Chondrocyte (in vitro differentiated cells): Measurements from ENCODE around the gene GPSM1. TPM values are rescaled to one million over a fixed set of nuclear protein-coding genes. Genes with fewer than 3 reads are reported as not detected.
A peak's percentile ranks its signal among the peaks of the same experiment; 100 is the strongest.

Source experiments
- DNase-seq: peaks from one replicate; pipeline ENCODE4 v3.0.0; 2021; ENCODE audit warnings: mixed read lengths, low spot score
- H3K27ac Mint-ChIP-seq: one replicate; pipeline ENCODE4 v1.8.0; 2021; ENCODE audit warnings: mild to moderate bottlenecking, moderate library complexity, mixed read lengths; ENCODE audit not compliant: unreplicated experiment
- H3K27me3 Mint-ChIP-seq: 2 replicates; pipeline ENCODE4 v1.8.0; 2021; ENCODE audit warnings: low read depth, mixed read lengths
- H3K36me3 Mint-ChIP-seq: 2 replicates; pipeline ENCODE4 v1.8.0; 2021; ENCODE audit warnings: low read depth, mixed read lengths
- H3K4me1 Mint-ChIP-seq: 2 replicates; pipeline ENCODE4 v1.8.0; 2021; ENCODE audit warnings: low read depth, mild to moderate bottlenecking, mixed read lengths
- H3K4me3 Mint-ChIP-seq: one replicate; pipeline ENCODE4 v1.8.0; 2021; ENCODE audit warnings: mild to moderate bottlenecking, moderate library complexity, mixed read lengths; ENCODE audit not compliant: unreplicated experiment
- H3K9me3 Mint-ChIP-seq: 2 replicates; pipeline ENCODE4 v1.8.0; 2021; ENCODE audit warnings: low read depth, mixed read lengths
- total RNA-seq: library from RNA; stranded (reverse); gene quantifications from 3 replicates; pipeline ENCODE4 v1.2.1, GENCODE V29; 2021
- TF ChIP-seq, protein P1 (sequence below): fragments of 200-600 bp; sonication (generic); IDR thresholded peaks from 2 replicates; pipeline ENCODE4 v1.5.0; 2021; ENCODE audit warnings: antibody characterized with exemption, mild to moderate bottlenecking, moderate library complexity

GPSM1 gene
- total RNA-seq, 1 donor from 2014 or later, result 40.0 TPM

DNA sequence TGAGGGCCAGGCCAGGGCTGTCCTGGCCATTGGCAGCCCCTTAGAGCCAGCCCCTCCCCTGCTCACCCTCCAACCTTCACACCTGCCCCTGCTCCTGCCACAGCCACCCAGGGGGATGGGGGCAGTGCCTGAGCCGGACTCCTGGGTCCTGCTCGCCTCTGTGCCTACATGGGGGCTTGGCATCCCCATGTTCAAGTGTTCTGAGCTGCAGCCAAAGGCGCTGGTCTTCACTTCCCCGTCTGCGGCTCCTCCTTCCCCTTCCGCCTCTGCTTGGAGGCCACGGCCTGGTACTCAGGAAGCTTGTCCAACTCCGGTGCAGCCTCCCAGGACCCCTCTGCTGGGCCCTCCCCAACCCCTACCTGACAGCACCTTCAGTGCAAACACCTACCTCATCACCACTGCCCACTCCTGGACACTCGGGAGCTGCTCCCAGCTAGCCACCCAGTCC lies 38.5 kb downstream of the GPSM1 start:
- H3K4me3 Mint-ChIP-seq, result no peak overlapping the region
- no peaks in the 10 kb centered on the region for H3K36me3 Mint-ChIP-seq
- H3K27me3 Mint-ChIP-seq, result no peaks in the 10 kb centered on the region
- H3K27ac Mint-ChIP-seq, result peak overlapping the region; percentile 17
- peaks cover 8% of the 10 kb centered on the region for H3K4me1 Mint-ChIP-seq
- no peak for DNase-seq
- TF ChIP-seq, protein P1, sequence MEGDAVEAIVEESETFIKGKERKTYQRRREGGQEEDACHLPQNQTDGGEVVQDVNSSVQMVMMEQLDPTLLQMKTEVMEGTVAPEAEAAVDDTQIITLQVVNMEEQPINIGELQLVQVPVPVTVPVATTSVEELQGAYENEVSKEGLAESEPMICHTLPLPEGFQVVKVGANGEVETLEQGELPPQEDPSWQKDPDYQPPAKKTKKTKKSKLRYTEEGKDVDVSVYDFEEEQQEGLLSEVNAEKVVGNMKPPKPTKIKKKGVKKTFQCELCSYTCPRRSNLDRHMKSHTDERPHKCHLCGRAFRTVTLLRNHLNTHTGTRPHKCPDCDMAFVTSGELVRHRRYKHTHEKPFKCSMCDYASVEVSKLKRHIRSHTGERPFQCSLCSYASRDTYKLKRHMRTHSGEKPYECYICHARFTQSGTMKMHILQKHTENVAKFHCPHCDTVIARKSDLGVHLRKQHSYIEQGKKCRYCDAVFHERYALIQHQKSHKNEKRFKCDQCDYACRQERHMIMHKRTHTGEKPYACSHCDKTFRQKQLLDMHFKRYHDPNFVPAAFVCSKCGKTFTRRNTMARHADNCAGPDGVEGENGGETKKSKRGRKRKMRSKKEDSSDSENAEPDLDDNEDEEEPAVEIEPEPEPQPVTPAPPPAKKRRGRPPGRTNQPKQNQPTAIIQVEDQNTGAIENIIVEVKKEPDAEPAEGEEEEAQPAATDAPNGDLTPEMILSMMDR, result no peak
- H3K9me3 Mint-ChIP-seq, result no peaks in the 10 kb centered on the region

DNA sequence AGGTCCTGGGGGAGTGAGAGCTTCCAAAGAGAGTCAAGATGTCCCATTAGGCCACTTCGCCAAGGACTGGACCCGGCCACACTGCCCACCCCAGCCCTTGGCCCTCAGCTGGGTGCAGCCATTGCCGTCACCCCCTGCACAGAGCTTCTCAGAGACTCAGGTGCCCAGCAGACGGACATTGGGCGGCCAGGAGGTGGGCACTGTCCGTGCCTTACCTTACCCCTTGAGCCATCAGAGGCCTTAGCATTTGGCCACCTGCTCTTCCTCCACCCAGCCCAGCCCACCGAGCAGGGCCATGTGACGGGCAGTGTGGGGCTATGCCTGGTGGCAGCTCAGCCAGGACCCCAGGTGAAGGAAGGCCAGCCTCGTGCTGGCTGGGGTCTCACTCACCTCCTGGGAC lies 39.5 kb downstream of the GPSM1 start:
- Mint-ChIP-seq H3K27ac (no peak overlapping the region), H3K27me3 (no peaks in the 10 kb centered on the region), H3K36me3 (no peaks in the 10 kb centered on the region), H3K4me1 (peaks cover 8% of the 10 kb centered on the region), H3K9me3 (no peaks in the 10 kb centered on the region), H3K4me3 (no peak overlapping the region)
- no peak for DNase-seq
- TF ChIP-seq, protein P1, result no peak

DNA sequence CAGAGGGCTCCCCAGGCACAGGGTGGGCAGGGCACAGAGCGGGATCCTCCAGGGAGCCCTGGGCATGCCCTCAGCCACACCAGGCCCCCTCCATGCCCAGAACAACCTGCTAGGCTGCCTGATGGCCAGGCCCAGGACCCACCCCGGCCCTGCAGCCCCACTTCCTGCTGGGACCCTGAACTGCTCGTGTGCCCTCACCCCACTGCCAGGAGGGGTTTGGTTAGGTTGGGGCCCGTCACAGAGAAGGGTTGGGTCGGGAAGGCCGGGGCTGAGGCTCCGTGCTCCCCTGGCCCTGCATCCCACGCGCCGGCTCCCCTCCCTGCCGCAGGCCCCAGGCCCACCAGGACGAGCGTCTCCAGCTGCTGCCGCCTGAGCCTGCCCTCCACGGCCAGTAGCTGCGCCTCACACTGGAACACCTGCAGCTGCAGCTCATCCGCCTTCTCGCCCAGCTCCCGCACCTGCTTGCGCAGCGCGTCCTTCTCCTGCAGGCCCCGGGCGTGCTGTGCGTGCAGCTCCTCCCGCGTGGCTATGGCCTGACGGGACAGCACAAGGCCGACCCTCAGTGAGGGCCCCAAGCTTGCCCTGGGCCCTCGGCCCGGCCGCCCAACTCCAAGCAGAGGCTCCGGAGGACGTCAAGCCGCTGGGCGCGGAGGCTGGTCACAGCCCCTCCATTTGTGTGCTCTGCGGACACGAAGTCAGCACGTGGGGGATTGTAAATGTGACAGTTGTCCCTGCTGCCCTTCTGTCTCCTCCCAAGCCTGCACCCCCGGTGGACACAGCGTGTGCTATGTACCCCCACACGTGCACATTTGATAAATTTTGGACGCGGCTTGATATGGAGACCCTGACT lies 40.2 kb downstream of the GPSM1 start:
- Mint-ChIP-seq H3K27ac (no peak overlapping the region), H3K27me3 (no peaks in the 10 kb centered on the region), H3K36me3 (no peaks in the 10 kb centered on the region), H3K4me3 (no peak overlapping the region), H3K9me3 (no peaks in the 10 kb centered on the region), H3K4me1 (peaks cover 12% of the 10 kb centered on the region)
- TF ChIP-seq, protein P1, result no peak
- DNase-seq, result no peak

DNA sequence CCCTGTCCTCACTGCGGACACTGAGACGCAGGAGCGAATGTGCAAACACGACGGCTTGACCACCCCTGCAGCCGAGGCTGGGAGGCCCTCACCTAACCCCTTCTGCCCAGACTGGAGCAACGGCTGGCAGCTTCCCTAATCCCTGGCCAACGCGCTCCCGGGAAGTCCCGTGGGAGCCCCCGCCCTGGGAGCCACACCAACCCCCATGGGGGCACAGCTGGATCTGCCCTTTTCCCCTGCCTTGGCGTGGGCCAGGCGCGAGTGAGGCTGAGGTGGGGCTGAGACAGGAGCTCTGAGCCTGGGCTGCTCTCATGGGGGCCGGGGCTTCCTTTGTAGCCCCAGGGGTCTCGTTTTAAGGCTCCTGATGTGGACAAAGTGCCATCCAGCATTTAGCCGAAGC lies 40.9 kb downstream of the GPSM1 start:
- H3K27ac Mint-ChIP-seq, result no peak overlapping the region
- H3K36me3 Mint-ChIP-seq, result no peaks in the 10 kb centered on the region
- H3K9me3 Mint-ChIP-seq, result no peaks in the 10 kb centered on the region
- peaks cover 15% of the 10 kb centered on the region for H3K4me1 Mint-ChIP-seq
- no peak for DNase-seq
- H3K4me3 Mint-ChIP-seq, result no peak overlapping the region
- TF ChIP-seq, protein P1, result no peak
- no peaks in the 10 kb centered on the region for H3K27me3 Mint-ChIP-seq

DNA sequence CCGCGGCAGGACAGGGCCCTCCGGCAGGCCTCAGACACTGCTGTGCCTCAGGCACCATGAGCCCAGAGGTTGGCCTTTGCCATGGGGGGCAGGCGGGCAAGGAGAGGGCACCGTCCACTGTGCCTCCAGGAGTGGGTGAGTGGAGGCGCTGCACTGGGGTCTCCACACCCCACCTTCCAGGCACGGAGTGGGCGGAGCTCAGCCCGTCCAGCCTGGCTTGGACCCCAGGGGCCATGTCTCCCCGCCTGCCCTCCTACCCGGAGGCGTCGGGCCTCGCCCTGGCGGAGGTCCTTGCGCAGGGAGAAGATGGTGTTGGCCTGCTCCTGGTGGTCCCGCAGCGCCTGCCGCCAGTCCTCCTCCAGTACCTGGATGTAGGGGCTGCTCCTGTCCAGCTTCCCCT lies 42.7 kb downstream of the GPSM1 start:
- DNase-seq, result no peak
- Mint-ChIP-seq H3K27ac (no peak overlapping the region), H3K4me3 (no peak overlapping the region), H3K9me3 (no peaks in the 10 kb centered on the region), H3K4me1 (peaks cover 14% of the 10 kb centered on the region), H3K36me3 (no peaks in the 10 kb centered on the region), H3K27me3 (no peaks in the 10 kb centered on the region)
- TF ChIP-seq, protein P1, result no peak
